ENCODE measurements around the gene VDAC1.

GRCh38 chr5:133978943-133979342 is 25.8 kb downstream of the VDAC1 start:
- TF ChIP-seq GABPA (IDR thresholded peaks at IDR 0.05; ENCODE audit: low read depth) (no peak), CTCF (IDR thresholded peaks at IDR 0.05; ENCODE audit: insufficient read depth, low read length) (no peak), POLR2AphosphoS5 (IDR thresholded peaks at IDR 0.05; ENCODE audit: low read depth) (no peak)

Measured in HL-60 (cell line).